RWPE2 (cell line): Measurements from ENCODE around the gene MRTFB.

Experiments used
- ATAC-seq: fragments of 200-7000 bp; cut with Tn5 transposase; 3 replicates; pipeline ENCODE4 v1.9.1; 2021; ENCODE audit warnings: low read depth
- DNase-seq: peaks from one replicate; pipeline ENCODE4 v3.0.0-alpha.2; 2020; ENCODE audit warnings: low spot score
- H3K27ac ChIP-seq: fragments of 450-650 bp; 2 replicates; pipeline ENCODE4 v1.5.1; 2017; ENCODE audit warnings: mild to moderate bottlenecking; ENCODE audit not compliant: poor library complexity, severe bottlenecking
- H3K27me3 ChIP-seq: fragments of 250-450 bp; sonication (Bioruptor Pico); 2 replicates; pipeline ENCODE4 v1.5.1; 2021; ENCODE audit warnings: mild to moderate bottlenecking, moderate library complexity; ENCODE audit not compliant: insufficient read depth, poor library complexity, severe bottlenecking
- H3K36me3 ChIP-seq: fragments of 250-450 bp; sonication (Bioruptor Pico); 2 replicates; pipeline ENCODE4 v1.5.1; 2020; ENCODE audit warnings: low read depth, mild to moderate bottlenecking, moderate library complexity
- H3K4me1 ChIP-seq: fragments of 250-450 bp; sonication (Bioruptor Pico); 2 replicates; pipeline ENCODE4 v1.5.1; 2021; ENCODE audit warnings: mild to moderate bottlenecking, moderate library complexity; ENCODE audit not compliant: insufficient read depth, poor library complexity, severe bottlenecking
- H3K4me3 ChIP-seq: fragments of 250-450 bp; sonication (Bioruptor Pico); 2 replicates; pipeline ENCODE4 v1.5.1; 2021; ENCODE audit warnings: mild to moderate bottlenecking, moderate library complexity; ENCODE audit not compliant: severe bottlenecking
- H3K9me3 ChIP-seq: fragments of 250-450 bp; sonication (Bioruptor Pico); 2 replicates; pipeline ENCODE4 v1.5.1; 2021; ENCODE audit warnings: mild to moderate bottlenecking, moderate library complexity; ENCODE audit not compliant: severe bottlenecking
- CTCF ChIP-seq: fragments of 450-650 bp; IDR thresholded peaks from one replicate; pipeline ENCODE4 v1.5.1; 2017; ENCODE audit warnings: mild to moderate bottlenecking, moderate library complexity; ENCODE audit not compliant: poor library complexity, severe bottlenecking

The MRTFB gene

GRCh38 chr16:14303639-14304394, 232.7 kb downstream of the MRTFB start:
- Histone ChIP-seq H3K9me3 (no peaks in the 10 kb centered on the region), H3K4me1 (peaks cover 44% of the 10 kb centered on the region), H3K27me3 (no peaks in the 10 kb centered on the region), H3K27ac (peak overlapping the region; percentile 77), H3K36me3 (no peaks in the 10 kb centered on the region), H3K4me3 (peak overlapping the region; percentile 94)
- ATAC-seq: no peak
- no peak for TF ChIP-seq CTCF
- no peak for DNase-seq

GRCh38 chr16:14304891-14305460, 233.9 kb downstream of the MRTFB start:
- ATAC-seq: no peak
- no peaks in the 10 kb centered on the region for H3K27me3 ChIP-seq

GRCh38 chr16:14306485-14307058, 235.5 kb downstream of the MRTFB start:
- Histone ChIP-seq H3K36me3 (no peaks in the 10 kb centered on the region), H3K27ac (peak overlapping the region; percentile 71), H3K9me3 (no peaks in the 10 kb centered on the region), H3K4me1 (peaks cover 58% of the 10 kb centered on the region), H3K4me3 (no peak overlapping the region), H3K27me3 (no peaks in the 10 kb centered on the region)
- no peak for TF ChIP-seq CTCF
- DNase-seq (no peak), ATAC-seq (no peak)

More at GRCh38 chr16:14304891-14305460, 233.9 kb downstream of the MRTFB start:
- TF ChIP-seq CTCF: no peak
- Histone ChIP-seq H3K27ac (peak overlapping the region; percentile 71), H3K9me3 (no peaks in the 10 kb centered on the region), H3K4me1 (peaks cover 56% of the 10 kb centered on the region), H3K36me3 (no peaks in the 10 kb centered on the region), H3K4me3 (no peak overlapping the region)
- DNase-seq: no peak

DNA sequence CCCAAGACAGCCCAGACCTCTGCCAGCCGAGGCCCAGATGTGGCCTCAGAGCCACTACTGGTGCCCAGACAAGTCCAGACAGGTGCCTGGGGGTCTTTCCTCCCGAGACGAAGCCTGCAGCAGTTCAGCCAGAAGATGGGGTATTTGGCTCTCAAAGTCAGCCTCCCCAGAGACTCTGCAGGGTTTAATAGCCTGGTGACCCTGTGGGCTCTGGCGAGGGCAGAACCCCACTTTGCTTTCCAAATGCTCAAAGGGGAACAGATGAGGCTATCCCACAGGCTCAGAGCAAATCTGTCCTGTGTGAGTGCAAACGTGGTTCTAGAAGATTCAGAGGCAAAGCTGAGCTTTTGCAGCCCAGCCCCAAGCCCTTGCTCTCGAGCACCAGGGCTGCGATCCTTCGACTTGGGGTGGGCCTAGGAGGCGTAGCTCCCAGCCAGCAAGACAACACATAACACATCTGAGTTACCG, 236.0 kb downstream of the MRTFB start:
- peak overlapping the region; percentile 71 for H3K27ac ChIP-seq
- no peaks in the 10 kb centered on the region for H3K36me3 ChIP-seq
- H3K4me1 ChIP-seq: peaks cover 58% of the 10 kb centered on the region
- no peak for DNase-seq
- TF ChIP-seq CTCF: no peak
- ATAC-seq: no peak
- no peaks in the 10 kb centered on the region for H3K27me3 ChIP-seq
- no peaks in the 10 kb centered on the region for H3K9me3 ChIP-seq
- no peak overlapping the region for H3K4me3 ChIP-seq
